PC-9 (cell line): ENCODE data around the gene TMC2. TPM values are rescaled to one million over a fixed set of nuclear protein-coding genes. Genes with fewer than 3 reads are reported as not detected.

ENCODE experiments used
- BruUV-seq: library from RNA; stranded (reverse); fragments of 400-500 nt; replicated peaks from 2 replicates; lab custom pipeline; 2021; lab: Mats Ljungman, UMichigan
- CTCF ChIA-PET: fragments of 300-600 bp; sonication (Branson Sonifier 250); formaldehyde crosslinking; loops from one replicate; lab custom pipeline; 2022; ENCODE audit warnings: antibody characterized with exemption; lab: Charles Lee
- POLR2A ChIA-PET: fragments of 300-600 bp; sonication (Branson Sonifier 250); formaldehyde crosslinking; loops from one replicate; lab custom pipeline; 2022; ENCODE audit warnings: antibody characterized with exemption; ENCODE audit not compliant: unreplicated experiment; lab: Charles Lee
- DNase-seq, 2 experiments: peaks; one replicate each; pipeline versions ENCODE4 v3.0.0 to v3.0.0-alpha.2; 2015 to 2022; ENCODE audit warnings: mixed read lengths in 1 of 2
- H2AFZ ChIP-seq: fragments of 200-600 bp; sonication (generic); 2 replicates; pipeline ENCODE4 v1.8.1; 2017; ENCODE audit warnings: antibody characterized with exemption
- H3F3A ChIP-seq: fragments of 200-600 bp; sonication (generic); 2 replicates; pipeline ENCODE4 v1.8.1; 2017; ENCODE audit warnings: antibody characterized with exemption, mild to moderate bottlenecking, low read depth; ENCODE audit not compliant: insufficient read depth
- H3K27ac ChIP-seq: fragments of 200-600 bp; sonication (generic); 2 replicates; pipeline ENCODE4 v1.6.1; 2016; ENCODE audit warnings: mixed run types
- H3K27me3 ChIP-seq: fragments of 200-600 bp; sonication (generic); 2 replicates; pipeline ENCODE4 v1.6.1; 2016; ENCODE audit warnings: low read depth, mixed run types; ENCODE audit not compliant: insufficient read depth
- H3K36me3 ChIP-seq: fragments of 200-600 bp; sonication (generic); 2 replicates; pipeline ENCODE4 v1.6.1; 2016; ENCODE audit warnings: low read depth, mixed run types
- H3K4me1 ChIP-seq: fragments of 200-600 bp; sonication (generic); replicated peaks from 2 replicates; pipeline ENCODE4 v1.6.1; 2016; ENCODE audit warnings: mixed run types; ENCODE audit not compliant: insufficient read depth
- H3K4me2 ChIP-seq: fragments of 200-600 bp; sonication (generic); 2 replicates; pipeline ENCODE4 v1.6.1; 2017; ENCODE audit warnings: mixed run types
- H3K4me3 ChIP-seq: fragments of 200-600 bp; sonication (generic); 2 replicates; pipeline ENCODE4 v1.6.1; 2016; ENCODE audit warnings: mixed run types
- H3K79me2 ChIP-seq: fragments of 200-600 bp; sonication (generic); 2 replicates; pipeline ENCODE4 v1.6.1; 2017; ENCODE audit warnings: low read depth, mixed run types
- H3K9me2 ChIP-seq: fragments of 200-600 bp; sonication (generic); 2 replicates; pipeline ENCODE4 v1.8.1; 2017; ENCODE audit warnings: mild to moderate bottlenecking; ENCODE audit not compliant: insufficient read depth
- H3K9me3 ChIP-seq: fragments of 200-600 bp; sonication (generic); 2 replicates; pipeline ENCODE4 v1.8.1; 2016; ENCODE audit warnings: low read depth; ENCODE audit not compliant: insufficient read depth
- H4K20me1 ChIP-seq: fragments of 200-600 bp; sonication (generic); 2 replicates; pipeline ENCODE4 v1.8.1; 2017; ENCODE audit not compliant: insufficient read depth
- CTCF ChIP-seq: fragments of 200-600 bp; sonication (generic); conservative IDR thresholded peaks from 2 replicates; pipeline ENCODE4 v1.6.1; 2017; ENCODE audit warnings: mixed run types, antibody characterized with exemption, mild to moderate bottlenecking, moderate library complexity
- EZH2 ChIP-seq: fragments of 200-600 bp; sonication (generic); IDR thresholded peaks from 2 replicates; pipeline ENCODE4 v1.8.0; 2017; ENCODE audit warnings: antibody characterized with exemption, low read depth
- intact Hi-C: fragments of 100-400 bp; cut with micrococcal nuclease; formaldehyde crosslinking; loops from one replicate; pipeline ENCODE4 v1.10.0; 2022; ENCODE audit not compliant: unreplicated experiment
- total RNA-seq: library from RNA; stranded (reverse); gene quantifications from 2 replicates; pipeline ENCODE4 v1.2.3, GENCODE V29; 2021

TMC2 gene
- total RNA-seq, 1 experiment from 2014 or later = not detected

GRCh38 chr20:2527762-2528161 is 8.6 kb upstream of the TMC2 start:
- ChIA-PET POLR2A (no interaction called here), CTCF (no interaction called here)
- Histone ChIP-seq H3F3A (no peaks in the 10 kb centered on the region), H2AFZ (no peak overlapping the region), H3K9me3 (no peaks in the 10 kb centered on the region), H3K4me3 (no peak overlapping the region), H3K27me3 (peaks cover 43% of the 10 kb centered on the region), H3K4me1 (no peaks in the 10 kb centered on the region), H3K79me2 (no peaks in the 10 kb centered on the region), H3K27ac (no peak overlapping the region), H3K9me2 (no peaks in the 10 kb centered on the region), H4K20me1 (no peaks in the 10 kb centered on the region), H3K36me3 (no peaks in the 10 kb centered on the region), H3K4me2 (no peak overlapping the region)
- no TSS peak for BruUV-seq
- intact Hi-C loops = no loop called here
- no peak for DNase-seq
- TF ChIP-seq EZH2 = no peak
- TF ChIP-seq CTCF = no peak

GRCh38 chr20:2528671-2529271 is 7.6 kb upstream of the TMC2 start:
- no peaks in the 10 kb centered on the region for H3K9me3 ChIP-seq
- no peak overlapping the region for H3K27ac ChIP-seq
- intact Hi-C loops = no loop called here
- H3K4me3 ChIP-seq = no peak overlapping the region
- ChIA-PET POLR2A (no interaction called here), CTCF (no interaction called here)
- no peaks in the 10 kb centered on the region for H3K9me2 ChIP-seq
- no peaks in the 10 kb centered on the region for H3K79me2 ChIP-seq
- no peaks in the 10 kb centered on the region for H3K36me3 ChIP-seq
- peaks cover 53% of the 10 kb centered on the region for H3K27me3 ChIP-seq
- no peak overlapping the region for H2AFZ ChIP-seq
- H3K4me1 ChIP-seq = no peaks in the 10 kb centered on the region
- no peak overlapping the region for H3K4me2 ChIP-seq
- DNase-seq = peak in 1 of 2 experiments; percentile 23
- H4K20me1 ChIP-seq = no peaks in the 10 kb centered on the region
- no peaks in the 10 kb centered on the region for H3F3A ChIP-seq
- TF ChIP-seq CTCF = no peak
- TF ChIP-seq EZH2 = no peak
- BruUV-seq = no TSS peak

- Histone ChIP-seq H3K4me1 (no peaks in the 10 kb centered on the region), H3K9me2 (no peaks in the 10 kb centered on the region), H3K4me2 (no peak overlapping the region), H3K27ac (no peak overlapping the region), H3K4me3 (no peak overlapping the region), H3F3A (no peaks in the 10 kb centered on the region), H3K9me3 (no peaks in the 10 kb centered on the region), H3K36me3 (no peaks in the 10 kb centered on the region), H4K20me1 (no peaks in the 10 kb centered on the region), H2AFZ (no peak overlapping the region), H3K27me3 (peaks cover 84% of the 10 kb centered on the region), H3K79me2 (no peaks in the 10 kb centered on the region)
- no TSS peak for BruUV-seq
- POLR2A ChIA-PET = no interaction called here
- DNase-seq = no peak
- CTCF ChIA-PET = no interaction called here
- TF ChIP-seq CTCF (no peak), EZH2 (no peak)
- intact Hi-C loops = no loop called here
Observed at GRCh38 chr20:2533118-2533517, 3.3 kb upstream of the TMC2 start.
